ENCODE data around the gene RSPH9. TPM values are rescaled to one million over a fixed set of nuclear protein-coding genes. Genes with fewer than 3 reads are reported as not detected.

RSPH9 gene
- total RNA-seq, 2 donors from 2014 or later, result 0.19 to 0.23 TPM

DNA sequence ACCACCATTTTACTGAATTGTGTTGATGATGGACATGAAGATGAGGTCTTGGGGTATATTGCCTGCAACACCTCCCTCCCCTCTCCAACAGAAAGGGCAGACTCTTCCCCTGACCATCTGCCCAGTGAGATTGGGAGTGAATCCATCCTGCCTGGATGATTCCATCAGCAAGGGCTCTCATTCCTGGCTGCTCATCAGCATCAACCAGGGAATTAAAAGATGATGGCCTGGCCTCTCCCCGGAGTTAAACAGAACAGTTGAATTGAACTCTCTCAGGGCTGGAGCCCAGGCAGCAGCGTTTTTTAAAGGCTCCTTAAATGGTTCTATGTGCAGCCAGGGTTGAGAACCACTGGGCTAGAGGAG is 57.3 kb downstream of the RSPH9 start:
- no peak for DNase-seq (ENCODE audit: low spot score)
- intact Hi-C loops (cut with DNase I), result loop anchor here in 1 of 2 donors (10.0 kb wide), 1 partner anchor 547 kb away; no protein-coding TSS in a partner anchor

GRCh38 chr6:43702534-43703440 is 58.0 kb downstream of the RSPH9 start:
- intact Hi-C loops (cut with DNase I), result loop anchor here in 1 of 2 donors (10.0 kb wide), 1 partner anchor 548 kb away; no protein-coding TSS in a partner anchor
- peak; percentile 97 for DNase-seq (ENCODE audit: low spot score)

- intact Hi-C loops (cut with DNase I), result loop anchor here in 1 of 2 donors (10.0 kb wide), 1 partner anchor 549 kb away; no protein-coding TSS in a partner anchor
- DNase-seq (ENCODE audit: low spot score), result peak; percentile 54
Observed at GRCh38 chr6:43703512-43704429, 58.9 kb downstream of the RSPH9 start.

GRCh38 chr6:43705996-43706395 is 61.2 kb downstream of the RSPH9 start:
- DNase-seq (ENCODE audit: low spot score), result no peak
- intact Hi-C loops (cut with DNase I), result loop anchor here in 1 of 2 donors (10.0 kb wide), 1 partner anchor 551 kb away; no protein-coding TSS in a partner anchor

GRCh38 chr6:43706788-43707187 is 62.0 kb downstream of the RSPH9 start:
- DNase-seq (ENCODE audit: low spot score), result peak; percentile 78
- intact Hi-C loops (cut with DNase I), result loop anchor here in 1 of 2 donors (10.0 kb wide), 1 partner anchor 552 kb away; no protein-coding TSS in a partner anchor

- intact Hi-C loops (cut with DNase I), result loop anchor here in 1 of 2 donors (10.0 kb wide), 1 partner anchor 552 kb away; no protein-coding TSS in a partner anchor
- peak; percentile 22 for DNase-seq (ENCODE audit: low spot score)
Observed at GRCh38 chr6:43707269-43707668, 62.4 kb downstream of the RSPH9 start.

GRCh38 chr6:43707767-43708166 is 62.9 kb downstream of the RSPH9 start:
- intact Hi-C loops (cut with DNase I), result loop anchor here in 1 of 2 donors (10.0 kb wide), 1 partner anchor 553 kb away; no protein-coding TSS in a partner anchor
- DNase-seq (ENCODE audit: low spot score), result peak; percentile 30

GRCh38 chr6:43708860-43709653 is 64.2 kb downstream of the RSPH9 start:
- intact Hi-C loops (cut with DNase I), result loop anchor here in 1 of 2 donors (10.0 kb wide), 1 partner anchor 554 kb away; no protein-coding TSS in a partner anchor
- DNase-seq (ENCODE audit: low spot score), result peak; percentile 61

- intact Hi-C loops (cut with DNase I), result loop anchor here in 1 of 2 donors (10.0 kb wide), 1 partner anchor 555 kb away; no protein-coding TSS in a partner anchor
- DNase-seq (ENCODE audit: low spot score), result peak; percentile 20
Observed at GRCh38 chr6:43709654-43710303, 64.9 kb downstream of the RSPH9 start.

GRCh38 chr6:43710576-43710975 is 65.7 kb downstream of the RSPH9 start:
- no peak for DNase-seq (ENCODE audit: low spot score)
- intact Hi-C loops (cut with DNase I), result no loop called here

GRCh38 chr6:43712579-43712978 is 67.7 kb downstream of the RSPH9 start:
- intact Hi-C loops (cut with DNase I), result no loop called here
- DNase-seq (ENCODE audit: low spot score), result peak; percentile 28

DNA sequence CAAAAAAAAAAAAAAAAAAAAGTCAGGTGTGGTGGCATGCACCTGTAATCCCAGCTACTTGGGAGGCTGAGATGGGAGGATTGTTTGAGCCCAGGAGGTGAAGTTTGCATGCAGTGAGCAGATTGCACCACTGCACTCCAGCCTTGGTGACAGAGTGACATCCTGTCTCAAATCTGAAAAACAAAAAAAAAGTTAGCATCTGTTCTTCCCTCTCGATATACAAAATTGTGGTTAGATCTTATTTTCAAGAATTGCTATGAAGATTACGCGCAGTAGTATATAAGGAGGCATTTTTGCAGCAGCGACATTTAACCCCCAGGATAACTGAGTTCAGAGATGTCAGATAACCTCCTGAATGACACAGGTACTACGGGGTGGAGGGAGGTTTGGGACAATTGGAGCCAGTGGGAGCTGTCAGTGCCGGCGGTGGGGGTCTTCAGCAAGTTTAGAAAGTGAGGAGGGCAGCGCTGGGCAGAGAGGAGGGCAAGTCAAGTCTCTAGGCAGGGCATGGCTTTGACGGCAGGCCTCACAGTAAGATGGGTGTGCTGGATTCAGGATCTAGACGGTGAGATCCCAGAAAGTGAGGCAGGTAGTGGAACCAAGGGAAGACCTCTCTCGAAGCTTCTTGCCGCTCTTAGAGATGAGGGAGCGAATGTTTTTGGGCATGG is 68.9 kb downstream of the RSPH9 start:
- intact Hi-C loops (cut with DNase I), result no loop called here
- DNase-seq (ENCODE audit: low spot score), result peak; percentile 52

DNA sequence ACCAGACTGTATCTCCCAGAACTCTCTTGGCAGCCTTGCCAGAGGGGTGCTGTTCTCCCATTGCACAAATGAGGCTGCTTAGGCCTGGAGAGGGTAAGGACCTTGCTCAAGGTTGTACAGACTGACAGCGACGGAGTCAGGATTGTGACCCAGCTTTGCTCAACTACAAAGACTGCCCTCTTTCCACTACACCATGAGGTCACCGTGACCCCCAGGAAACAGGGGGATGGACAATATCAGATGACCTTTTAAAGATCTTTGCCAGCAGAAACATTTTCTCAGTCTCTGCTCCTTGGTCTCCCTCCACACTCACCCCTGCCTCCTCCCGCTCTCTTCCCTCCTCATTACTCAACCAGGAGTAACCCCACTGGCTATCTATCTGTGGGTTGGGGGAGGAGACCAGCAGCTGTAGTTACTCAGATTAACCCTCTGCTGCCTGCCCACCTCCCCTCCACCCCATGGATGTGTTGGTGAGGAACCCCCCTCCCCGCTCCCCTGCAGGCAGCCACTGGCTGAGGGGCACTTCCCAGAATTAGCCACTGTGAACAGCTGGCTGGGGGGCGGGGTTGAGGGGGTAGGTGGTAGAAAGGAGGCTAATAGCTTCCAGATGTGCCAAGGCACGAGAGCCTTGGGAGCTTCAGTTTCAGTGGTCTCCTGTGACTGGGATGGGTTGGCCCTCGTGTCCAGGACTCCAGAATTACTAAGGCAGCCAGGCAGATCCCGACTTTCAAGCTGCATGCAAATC is 69.6 kb downstream of the RSPH9 start:
- intact Hi-C loops (cut with DNase I), result no loop called here
- DNase-seq (ENCODE audit: low spot score), result peak; percentile 77

DNA sequence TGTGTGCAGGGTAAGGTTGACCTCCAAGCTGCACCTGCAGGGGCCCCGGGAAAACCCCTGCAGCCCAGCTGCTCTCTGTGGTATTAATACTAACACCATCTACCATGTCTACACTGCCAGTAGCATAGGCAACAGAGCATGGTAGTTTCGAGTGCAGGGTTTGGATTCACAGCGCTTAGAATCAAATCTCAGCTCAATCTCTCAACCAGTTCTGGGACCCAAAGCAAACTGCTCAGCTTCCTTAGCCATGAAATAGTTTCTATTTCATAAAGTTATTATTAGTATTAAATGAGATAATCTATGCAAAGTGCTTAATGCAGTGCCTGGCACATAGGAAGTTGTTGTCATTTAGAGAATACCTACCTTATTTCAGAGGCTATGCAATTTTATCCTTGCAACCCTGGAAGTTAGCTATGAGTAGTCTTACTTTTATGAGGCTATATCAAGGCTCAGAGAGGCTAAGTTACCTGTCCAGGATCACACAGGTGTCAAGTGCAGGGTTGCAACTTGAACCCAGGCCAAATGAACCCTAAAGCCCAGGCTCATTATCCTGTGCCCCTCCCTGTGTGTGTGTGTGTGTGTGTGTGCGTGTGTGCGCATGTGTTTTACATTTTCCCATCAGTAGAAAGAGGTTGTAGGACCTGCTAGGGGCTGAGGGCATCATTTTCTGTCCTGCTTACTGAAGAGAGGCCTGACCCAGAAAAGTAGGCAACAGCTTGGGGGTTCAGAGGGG is 70.4 kb downstream of the RSPH9 start:
- DNase-seq (ENCODE audit: low spot score), result no peak
- intact Hi-C loops (cut with DNase I), result no loop called here

DNA sequence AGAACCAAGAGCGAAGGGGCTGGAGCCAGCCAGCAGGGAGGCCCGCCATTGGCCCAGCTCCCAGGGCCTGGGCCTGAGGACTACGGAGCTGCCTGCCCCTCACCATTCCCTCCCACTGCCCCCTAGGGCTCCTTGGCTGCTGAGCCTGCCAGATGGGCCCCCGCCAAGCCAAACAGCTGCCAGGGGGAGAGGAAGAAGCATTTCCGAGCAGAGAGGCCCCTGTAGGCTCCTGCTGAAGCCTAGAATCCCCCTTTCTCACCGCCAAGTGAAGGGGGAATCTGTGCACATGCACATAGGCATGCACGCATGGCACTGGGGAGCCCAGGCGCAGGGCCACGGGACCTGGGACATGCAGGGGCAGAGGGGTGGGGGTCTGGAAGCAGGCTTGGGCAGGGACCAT is 71.3 kb downstream of the RSPH9 start:
- intact Hi-C loops (cut with DNase I), result no loop called here
- DNase-seq (ENCODE audit: low spot score), result peak; percentile 74

DNA sequence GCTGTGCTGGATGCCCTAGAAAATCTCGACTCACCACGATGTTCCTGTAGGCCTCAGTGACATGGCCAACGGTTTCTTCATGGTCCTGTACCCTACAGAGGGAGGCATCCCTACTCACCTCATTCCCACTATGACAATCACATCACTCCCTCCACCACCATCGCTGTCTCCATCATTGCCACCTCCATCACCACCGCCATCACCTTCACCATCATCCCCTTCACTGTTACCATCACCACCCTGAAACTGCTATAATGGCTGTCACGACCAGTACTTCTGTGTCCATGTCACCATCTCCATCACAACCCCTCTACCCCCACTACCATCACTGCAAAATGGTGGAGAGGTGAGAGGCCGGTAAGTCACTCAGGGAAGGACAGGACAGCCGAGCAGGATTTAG is 72.6 kb downstream of the RSPH9 start:
- DNase-seq (ENCODE audit: low spot score), result peak; percentile 44
- intact Hi-C loops (cut with DNase I), result no loop called here

Data from posterior vena cava (tissue), 2 donors.